SIG-M5 treated with dmso at 0.1 percent for 504 hours (cell line): Measurements from ENCODE around the gene MAP1B.

ENCODE experiments used
- DNase-seq: peaks from one replicate; lab custom pipeline; 2025; ENCODE audit not compliant: unreplicated experiment; lab: John Stamatoyannopoulos, UW

Gene MAP1B

GRCh38 chr5:72129725-72130124, 22.4 kb downstream of the MAP1B start:
- no peak for DNase-seq

- DNase-seq: no peak
Measured at GRCh38 chr5:72130351-72130761, 23.1 kb downstream of the MAP1B start.

GRCh38 chr5:72133212-72133990, 26.1 kb downstream of the MAP1B start:
- no peak for DNase-seq

GRCh38 chr5:72134226-72134899, 27.1 kb downstream of the MAP1B start:
- no peak for DNase-seq

GRCh38 chr5:72137826-72138409, 30.6 kb downstream of the MAP1B start:
- peak; percentile 35 for DNase-seq

GRCh38 chr5:72138943-72139521, 31.8 kb downstream of the MAP1B start:
- DNase-seq: no peak

- DNase-seq: no peak
Measured at GRCh38 chr5:72140711-72141110, 33.4 kb downstream of the MAP1B start.

- DNase-seq: no peak
Measured at GRCh38 chr5:72141440-72142355, 34.4 kb downstream of the MAP1B start.

- DNase-seq: no peak
Measured at GRCh38 chr5:72144762-72145161, 37.5 kb downstream of the MAP1B start.

GRCh38 chr5:72145348-72145747, 38.1 kb downstream of the MAP1B start:
- no peak for DNase-seq

- DNase-seq: no peak
Measured at GRCh38 chr5:72146056-72146455, 38.8 kb downstream of the MAP1B start.

- no peak for DNase-seq
Measured at GRCh38 chr5:72147569-72147968, 40.3 kb downstream of the MAP1B start.

GRCh38 chr5:72149742-72150141, 42.5 kb downstream of the MAP1B start:
- DNase-seq: no peak

GRCh38 chr5:72151169-72151568, 43.9 kb downstream of the MAP1B start:
- DNase-seq: no peak

- no peak for DNase-seq
Measured at GRCh38 chr5:72151646-72152045, 44.4 kb downstream of the MAP1B start.

- no peak for DNase-seq
Measured at GRCh38 chr5:72152545-72152944, 45.3 kb downstream of the MAP1B start.

- DNase-seq: no peak
Measured at GRCh38 chr5:72153551-72153950, 46.3 kb downstream of the MAP1B start.

- no peak for DNase-seq
Measured at GRCh38 chr5:72154076-72154756, 46.9 kb downstream of the MAP1B start.

GRCh38 chr5:72156946-72157624, 49.8 kb downstream of the MAP1B start:
- DNase-seq: no peak

GRCh38 chr5:72157625-72157962, 50.3 kb downstream of the MAP1B start:
- no peak for DNase-seq
